ENCODE measurements around the gene CTBP1.

CTBP1 gene

DNA sequence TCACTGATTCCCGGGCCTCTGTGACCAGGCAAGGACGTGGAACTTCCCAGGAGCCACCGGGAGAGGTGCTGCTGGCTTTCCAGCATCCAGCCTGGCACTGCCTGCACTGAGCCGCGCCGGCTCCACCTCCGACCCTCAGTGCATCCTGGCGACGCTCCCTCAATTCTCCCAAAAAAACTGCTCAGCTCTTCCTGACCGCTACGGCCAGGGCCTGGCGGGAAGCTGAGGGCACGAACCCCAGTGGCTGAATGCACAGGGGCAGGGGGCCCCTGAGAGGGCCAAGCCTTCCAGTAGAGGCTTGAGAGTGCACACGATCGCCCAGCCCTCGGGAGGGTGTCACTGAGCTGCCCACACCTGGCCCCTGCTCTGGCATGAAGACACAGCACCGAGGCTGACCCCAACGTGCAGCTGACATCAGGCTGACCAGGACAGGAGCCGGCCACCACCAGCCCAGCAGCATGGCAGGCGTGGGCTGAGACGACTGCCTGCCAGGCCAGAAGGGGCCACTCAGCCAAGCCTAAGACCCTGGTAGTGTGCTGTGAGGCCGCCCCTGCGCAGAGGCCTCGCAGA is 6.9 kb downstream of the CTBP1 start:
- peaks cover 10% of the 10 kb centered on the region for H3K4me1 ChIP-seq (ENCODE audit: insufficient read depth, low read length, severe bottlenecking)
- no peak overlapping the region for H3K27ac ChIP-seq (ENCODE audit: low read depth, low read length, poor library complexity, severe bottlenecking)
- no peaks in the 10 kb centered on the region for H3F3A ChIP-seq (ENCODE audit: insufficient read depth, low read length)
- no peak overlapping the region for H2AFZ ChIP-seq (ENCODE audit: low read length)
- no peaks in the 10 kb centered on the region for H3K9me2 ChIP-seq (ENCODE audit: low read depth, low read length)
- no peaks in the 10 kb centered on the region for H4K20me1 ChIP-seq (ENCODE audit: insufficient read depth, low read length)
- H3K79me2 ChIP-seq (ENCODE audit: insufficient read depth, low read length) = peaks cover 19% of the 10 kb centered on the region; the same call in 1 of the 2 replicates
- 0 out of 2 replicates have a peak, but pooled peaks cover 4% of the 10 kb centered on the region for H3K36me3 ChIP-seq (ENCODE audit: insufficient read depth, low read length)
- TF ChIP-seq EZH2 (IDR thresholded peaks at IDR 0.05; ENCODE audit: borderline replicate concordance, low read length) = no peak
- TF ChIP-seq, protein P1, sequence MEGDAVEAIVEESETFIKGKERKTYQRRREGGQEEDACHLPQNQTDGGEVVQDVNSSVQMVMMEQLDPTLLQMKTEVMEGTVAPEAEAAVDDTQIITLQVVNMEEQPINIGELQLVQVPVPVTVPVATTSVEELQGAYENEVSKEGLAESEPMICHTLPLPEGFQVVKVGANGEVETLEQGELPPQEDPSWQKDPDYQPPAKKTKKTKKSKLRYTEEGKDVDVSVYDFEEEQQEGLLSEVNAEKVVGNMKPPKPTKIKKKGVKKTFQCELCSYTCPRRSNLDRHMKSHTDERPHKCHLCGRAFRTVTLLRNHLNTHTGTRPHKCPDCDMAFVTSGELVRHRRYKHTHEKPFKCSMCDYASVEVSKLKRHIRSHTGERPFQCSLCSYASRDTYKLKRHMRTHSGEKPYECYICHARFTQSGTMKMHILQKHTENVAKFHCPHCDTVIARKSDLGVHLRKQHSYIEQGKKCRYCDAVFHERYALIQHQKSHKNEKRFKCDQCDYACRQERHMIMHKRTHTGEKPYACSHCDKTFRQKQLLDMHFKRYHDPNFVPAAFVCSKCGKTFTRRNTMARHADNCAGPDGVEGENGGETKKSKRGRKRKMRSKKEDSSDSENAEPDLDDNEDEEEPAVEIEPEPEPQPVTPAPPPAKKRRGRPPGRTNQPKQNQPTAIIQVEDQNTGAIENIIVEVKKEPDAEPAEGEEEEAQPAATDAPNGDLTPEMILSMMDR (IDR thresholded peaks at IDR 0.05; ENCODE audit: low read length) = no peak
- no peak overlapping the region for H3K4me3 ChIP-seq (ENCODE audit: low read depth, low read length, poor library complexity, severe bottlenecking)
- H3K9ac ChIP-seq (ENCODE audit: low read length) = no peak overlapping the region
- H3K9me3 ChIP-seq (ENCODE audit: low read length) = no peaks in the 10 kb centered on the region
- H3K4me2 ChIP-seq (ENCODE audit: low read length) = no peak overlapping the region
- no peaks in the 10 kb centered on the region for H3K27me3 ChIP-seq (ENCODE audit: insufficient read depth, low read length)

DNA sequence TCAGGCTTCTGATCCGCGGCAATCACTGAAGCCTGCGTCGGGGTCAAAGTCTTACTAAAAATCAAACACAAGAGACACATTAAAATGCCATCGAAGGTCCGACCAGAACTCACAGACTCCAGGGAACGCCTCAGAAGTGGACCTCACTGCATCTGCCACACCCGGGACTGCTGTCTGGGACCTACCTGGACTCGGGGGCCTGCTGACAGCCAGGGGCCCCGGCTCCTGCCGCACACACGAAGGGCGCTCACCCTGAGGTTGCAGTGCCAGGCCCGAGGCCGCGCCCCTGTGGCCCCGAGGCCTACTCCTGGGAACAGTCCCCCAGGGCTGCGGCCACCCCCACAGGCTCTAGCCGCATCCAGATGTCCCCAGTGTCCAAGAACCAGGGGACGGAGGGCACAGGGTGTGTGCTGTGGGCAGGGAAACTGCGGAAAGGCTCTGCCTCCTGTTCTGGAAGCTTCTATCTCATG is 7.4 kb downstream of the CTBP1 start:
- H4K20me1 ChIP-seq (ENCODE audit: insufficient read depth, low read length) = no peaks in the 10 kb centered on the region

DNA sequence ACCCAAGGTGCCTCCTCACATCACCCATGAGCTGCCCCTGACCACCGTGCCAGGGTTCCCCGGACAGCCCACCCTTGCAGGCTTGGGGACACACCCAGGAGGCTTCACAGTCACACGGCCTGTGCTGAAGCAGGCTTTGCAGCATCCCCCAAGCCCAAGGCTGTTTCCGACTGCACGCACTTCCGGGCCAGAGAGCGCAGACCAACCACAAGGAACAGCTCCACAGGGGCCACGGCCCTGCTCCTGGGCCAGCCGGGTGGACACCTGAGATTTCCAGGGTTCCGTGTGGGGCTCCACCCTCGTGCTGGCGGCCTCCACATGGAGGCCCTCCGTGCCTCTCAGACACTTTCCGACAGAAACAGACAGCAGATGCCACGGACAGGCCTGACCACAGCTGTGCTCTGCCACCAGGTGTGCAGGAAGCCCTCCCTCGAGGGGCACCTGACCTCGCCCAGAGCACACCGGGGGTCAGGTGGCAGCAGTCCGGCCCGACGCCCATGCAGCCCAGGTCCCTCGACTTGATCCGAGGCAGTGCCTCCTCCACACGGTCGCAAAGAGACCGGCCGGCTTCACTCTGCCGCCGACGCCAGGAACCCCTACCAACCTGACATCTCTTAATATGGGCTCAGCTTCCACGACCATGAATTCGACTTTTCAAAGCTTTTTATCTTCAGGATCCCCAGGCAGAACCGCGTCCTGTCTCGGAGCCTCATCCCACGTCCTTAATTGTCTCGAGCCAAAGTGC is 8.0 kb downstream of the CTBP1 start:
- Histone ChIP-seq H3K9ac (ENCODE audit: low read length) (no peak overlapping the region), H2AFZ (ENCODE audit: low read length) (no peak overlapping the region), H3K4me2 (ENCODE audit: low read length) (no peak overlapping the region), H3K27me3 (ENCODE audit: insufficient read depth, low read length) (no peaks in the 10 kb centered on the region), H3K4me3 (ENCODE audit: low read depth, low read length, poor library complexity, severe bottlenecking) (no peak overlapping the region), H3F3A (ENCODE audit: insufficient read depth, low read length) (no peaks in the 10 kb centered on the region), H3K9me2 (ENCODE audit: low read depth, low read length) (no peaks in the 10 kb centered on the region), H4K20me1 (ENCODE audit: insufficient read depth, low read length) (no peaks in the 10 kb centered on the region), H3K4me1 (ENCODE audit: insufficient read depth, low read length, severe bottlenecking) (no peaks in the 10 kb centered on the region), H3K36me3 (ENCODE audit: insufficient read depth, low read length) (0 out of 2 replicates have a peak, but pooled peaks cover 5% of the 10 kb centered on the region), H3K9me3 (ENCODE audit: low read length) (no peaks in the 10 kb centered on the region), H3K79me2 (ENCODE audit: insufficient read depth, low read length) (peaks cover 8% of the 10 kb centered on the region; the same call in 1 of the 2 replicates), H3K27ac (ENCODE audit: low read depth, low read length, poor library complexity, severe bottlenecking) (no peak overlapping the region)
- no peak for TF ChIP-seq EZH2 (IDR thresholded peaks at IDR 0.05; ENCODE audit: borderline replicate concordance, low read length)
- TF ChIP-seq, protein P1 (IDR thresholded peaks at IDR 0.05; ENCODE audit: low read length) = no peak

More for the DNA sequence above, 7.4 kb downstream of the CTBP1 start:
- H3K9me2 ChIP-seq (ENCODE audit: low read depth, low read length) = no peaks in the 10 kb centered on the region
- H2AFZ ChIP-seq (ENCODE audit: low read length) = no peak overlapping the region
- no peak overlapping the region for H3K4me2 ChIP-seq (ENCODE audit: low read length)
- no peaks in the 10 kb centered on the region for H3K9me3 ChIP-seq (ENCODE audit: low read length)
- H3K79me2 ChIP-seq (ENCODE audit: insufficient read depth, low read length) = peaks cover 14% of the 10 kb centered on the region; the same call in 1 of the 2 replicates
- H3K36me3 ChIP-seq (ENCODE audit: insufficient read depth, low read length) = 0 out of 2 replicates have a peak, but pooled peaks cover 4% of the 10 kb centered on the region
- H3K9ac ChIP-seq (ENCODE audit: low read length) = no peak overlapping the region
- TF ChIP-seq EZH2 (IDR thresholded peaks at IDR 0.05; ENCODE audit: borderline replicate concordance, low read length) = no peak
- TF ChIP-seq, protein P1 (IDR thresholded peaks at IDR 0.05; ENCODE audit: low read length) = no peak
- H3K27ac ChIP-seq (ENCODE audit: low read depth, low read length, poor library complexity, severe bottlenecking) = no peak overlapping the region
- H3K27me3 ChIP-seq (ENCODE audit: insufficient read depth, low read length) = no peaks in the 10 kb centered on the region
- no peak overlapping the region for H3K4me3 ChIP-seq (ENCODE audit: low read depth, low read length, poor library complexity, severe bottlenecking)
- H3K4me1 ChIP-seq (ENCODE audit: insufficient read depth, low read length, severe bottlenecking) = peaks cover 5% of the 10 kb centered on the region
- no peaks in the 10 kb centered on the region for H3F3A ChIP-seq (ENCODE audit: insufficient read depth, low read length)

Measured in OCI-LY1 (cell line).